Measurements from ENCODE around the gene APBB1.
A peak's percentile ranks its signal among the peaks of the same experiment; 100 is the strongest.

The APBB1 gene

DNA sequence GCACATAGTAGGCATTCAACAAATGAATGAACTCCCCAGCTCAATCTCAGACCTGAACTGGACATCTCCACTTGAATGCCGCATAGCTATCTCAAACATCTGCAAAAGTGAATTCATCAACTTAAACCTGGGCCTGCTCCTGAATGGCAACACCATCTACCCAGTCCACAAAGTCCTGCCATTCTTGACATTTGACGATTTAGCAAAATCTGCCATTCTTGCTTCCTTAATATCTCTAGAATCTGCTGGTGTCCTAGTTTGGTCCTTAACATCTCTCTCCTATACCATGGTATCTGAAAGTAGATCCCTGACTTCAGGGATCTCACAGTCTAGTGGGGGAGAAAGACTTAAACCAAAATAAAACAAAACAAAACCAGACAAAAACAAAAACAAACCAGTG, 34.3 kb upstream of the APBB1 start:
- H3K9ac ChIP-seq (ENCODE audit: insufficient read length, low read depth), result no peak overlapping the region
- no peak overlapping the region for H3K4me3 ChIP-seq (ENCODE audit: insufficient read length, low read depth)
- peaks cover 63% of the 10 kb centered on the region for H3K36me3 ChIP-seq (ENCODE audit: insufficient read depth, insufficient read length, low read length)
- no peaks in the 10 kb centered on the region for H3K27me3 ChIP-seq (ENCODE audit: insufficient read depth, insufficient read length)
- no peaks in the 10 kb centered on the region for H3K4me1 ChIP-seq (ENCODE audit: insufficient read depth, insufficient read length)
- DNase-seq (ENCODE audit: low read depth, low spot score), result no peak
- H3K9me3 ChIP-seq (ENCODE audit: insufficient read depth, low read length), result no peaks in the 10 kb centered on the region
- no peak for TF ChIP-seq SUZ12 (IDR thresholded peaks at IDR 0.05; ENCODE audit: extremely low read depth, insufficient read depth, insufficient read length)
- TF ChIP-seq YY1 (IDR thresholded peaks at IDR 0.05; ENCODE audit: insufficient read depth, insufficient read length), result no peak
- no peak for TF ChIP-seq ZNF274 (IDR thresholded peaks at IDR 0.05; ENCODE audit: low read depth, low read length)

DNA sequence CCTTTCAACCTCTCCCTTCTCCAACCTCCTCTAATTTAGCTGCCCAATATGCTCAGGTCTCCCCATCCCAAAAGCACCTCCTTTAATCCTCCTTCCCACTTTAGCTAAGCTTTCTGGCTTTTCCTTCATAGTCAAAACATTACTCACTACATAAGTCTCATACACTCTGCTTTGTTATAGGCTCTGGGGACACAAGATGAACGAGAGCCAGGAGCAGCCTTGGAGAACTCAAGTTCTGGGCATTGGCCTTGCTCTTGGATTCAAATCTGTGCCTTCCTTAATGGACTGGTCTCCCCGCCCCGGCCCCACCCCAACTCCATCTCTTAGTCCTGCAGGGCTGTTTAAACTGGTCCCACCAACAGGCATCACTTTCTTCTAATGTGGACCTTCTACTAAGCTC, 33.3 kb upstream of the APBB1 start:
- Histone ChIP-seq H3K9me3 (ENCODE audit: insufficient read depth, low read length) (no peaks in the 10 kb centered on the region), H3K4me3 (ENCODE audit: insufficient read length, low read depth) (no peak overlapping the region), H3K27me3 (ENCODE audit: insufficient read depth, insufficient read length) (no peaks in the 10 kb centered on the region), H3K36me3 (ENCODE audit: insufficient read depth, insufficient read length, low read length) (peaks cover 56% of the 10 kb centered on the region), H3K4me1 (ENCODE audit: insufficient read depth, insufficient read length) (no peaks in the 10 kb centered on the region), H3K9ac (ENCODE audit: insufficient read length, low read depth) (no peak overlapping the region)
- no peak for TF ChIP-seq YY1 (IDR thresholded peaks at IDR 0.05; ENCODE audit: insufficient read depth, insufficient read length)
- TF ChIP-seq SUZ12 (IDR thresholded peaks at IDR 0.05; ENCODE audit: extremely low read depth, insufficient read depth, insufficient read length), result no peak
- TF ChIP-seq ZNF274 (IDR thresholded peaks at IDR 0.05; ENCODE audit: low read depth, low read length), result no peak
- no peak for DNase-seq (ENCODE audit: low read depth, low spot score)

DNA sequence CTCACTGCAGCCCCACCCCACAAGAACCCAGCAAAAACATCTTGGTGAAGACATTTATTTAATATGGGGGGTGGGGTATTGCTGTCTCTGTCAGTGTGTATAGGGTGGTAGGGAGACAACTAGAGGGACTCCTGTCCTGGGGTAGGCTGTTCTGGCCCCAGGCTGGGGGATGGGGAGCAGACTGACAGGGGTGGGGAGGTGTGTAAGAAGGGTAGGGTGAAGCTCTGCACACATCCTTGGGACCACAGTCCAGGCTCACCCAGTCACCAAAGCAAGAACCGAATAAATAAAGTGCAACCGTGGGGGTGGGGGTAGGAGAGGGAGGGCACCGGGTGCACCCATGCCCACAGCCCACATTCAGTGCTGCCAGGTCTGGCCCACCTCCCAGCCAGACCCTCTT, 29.7 kb upstream of the APBB1 start:
- H3K9me3 ChIP-seq (ENCODE audit: insufficient read depth, low read length), result no peaks in the 10 kb centered on the region
- no peaks in the 10 kb centered on the region for H3K4me1 ChIP-seq (ENCODE audit: insufficient read depth, insufficient read length)
- TF ChIP-seq ZNF274 (IDR thresholded peaks at IDR 0.05; ENCODE audit: low read depth, low read length) (no peak), YY1 (IDR thresholded peaks at IDR 0.05; ENCODE audit: insufficient read depth, insufficient read length) (no peak), SUZ12 (IDR thresholded peaks at IDR 0.05; ENCODE audit: extremely low read depth, insufficient read depth, insufficient read length) (no peak)
- H3K9ac ChIP-seq (ENCODE audit: insufficient read length, low read depth), result no peak overlapping the region
- H3K4me3 ChIP-seq (ENCODE audit: insufficient read length, low read depth), result no peak overlapping the region
- no peaks in the 10 kb centered on the region for H3K27me3 ChIP-seq (ENCODE audit: insufficient read depth, insufficient read length)
- DNase-seq (ENCODE audit: low read depth, low spot score), result no peak
- H3K36me3 ChIP-seq (ENCODE audit: insufficient read depth, insufficient read length, low read length), result peaks cover 29% of the 10 kb centered on the region

DNA sequence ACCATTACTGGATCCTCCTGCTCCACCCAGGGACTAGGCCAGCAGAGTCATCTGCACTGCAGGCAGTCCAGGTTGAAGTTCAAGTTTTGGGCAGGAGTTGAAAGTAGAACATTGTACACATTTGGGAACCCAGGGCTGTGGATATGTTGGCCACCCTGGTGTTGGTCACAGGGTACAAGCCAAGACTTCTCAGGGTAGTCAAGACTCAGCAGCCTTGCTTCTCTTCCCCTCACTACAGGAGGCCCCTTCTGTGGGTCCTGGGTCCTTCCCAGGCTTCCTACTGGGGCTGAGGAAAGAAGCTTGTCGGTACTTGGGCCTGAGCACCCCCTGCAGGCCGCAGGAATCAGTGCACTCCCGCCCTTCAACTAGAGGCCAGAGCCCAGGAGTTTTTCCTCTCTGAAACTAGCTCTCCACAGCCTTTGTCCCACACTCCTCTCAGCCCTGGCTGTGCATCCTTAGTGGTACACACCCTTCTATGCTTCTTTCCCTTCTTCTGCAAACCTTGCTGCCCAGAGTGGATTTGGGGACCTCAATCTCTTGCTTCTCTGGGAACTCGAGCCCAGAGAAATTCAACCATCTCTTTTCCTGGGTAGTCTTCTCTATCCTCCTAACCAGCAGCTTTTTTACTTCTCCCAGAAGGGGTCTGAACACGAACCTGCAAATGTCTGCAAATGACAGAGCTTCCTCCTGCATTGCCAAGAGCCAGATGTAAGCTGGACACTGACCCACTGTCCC, 24.5 kb upstream of the APBB1 start:
- Histone ChIP-seq H3K27me3 (ENCODE audit: insufficient read depth, insufficient read length) (no peaks in the 10 kb centered on the region), H3K4me3 (ENCODE audit: insufficient read length, low read depth) (no peak overlapping the region), H3K36me3 (ENCODE audit: insufficient read depth, insufficient read length, low read length) (no peaks in the 10 kb centered on the region), H3K9ac (ENCODE audit: insufficient read length, low read depth) (no peak overlapping the region), H3K4me1 (ENCODE audit: insufficient read depth, insufficient read length) (peaks cover 6% of the 10 kb centered on the region), H3K9me3 (ENCODE audit: insufficient read depth, low read length) (no peaks in the 10 kb centered on the region)
- DNase-seq (ENCODE audit: low read depth, low spot score), result peak; percentile 46
- TF ChIP-seq SUZ12 (IDR thresholded peaks at IDR 0.05; ENCODE audit: extremely low read depth, insufficient read depth, insufficient read length) (no peak), ZNF274 (IDR thresholded peaks at IDR 0.05; ENCODE audit: low read depth, low read length) (peak; percentile 66)

DNA sequence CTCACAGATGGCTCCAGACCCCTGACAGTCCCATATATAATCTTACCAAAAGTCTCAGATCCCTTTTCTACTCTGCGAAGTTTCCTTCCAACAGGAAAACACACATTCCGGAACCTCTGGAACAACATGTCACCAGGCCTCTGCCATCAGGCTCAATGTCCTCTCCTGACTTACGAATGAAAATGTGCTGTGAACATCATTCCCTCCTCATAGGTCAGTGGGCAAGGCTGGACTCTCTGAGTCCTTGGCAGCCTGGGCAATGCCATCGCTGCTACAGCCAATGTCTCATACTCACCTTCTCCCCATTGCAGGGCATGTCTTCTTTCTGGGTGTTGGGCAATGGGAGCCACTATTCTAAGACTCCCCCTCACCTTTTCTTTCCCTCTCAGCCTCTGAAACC, 23.5 kb upstream of the APBB1 start:
- Histone ChIP-seq H3K9me3 (ENCODE audit: insufficient read depth, low read length) (no peaks in the 10 kb centered on the region), H3K36me3 (ENCODE audit: insufficient read depth, insufficient read length, low read length) (no peaks in the 10 kb centered on the region), H3K4me3 (ENCODE audit: insufficient read length, low read depth) (no peak overlapping the region), H3K9ac (ENCODE audit: insufficient read length, low read depth) (no peak overlapping the region), H3K27me3 (ENCODE audit: insufficient read depth, insufficient read length) (no peaks in the 10 kb centered on the region), H3K4me1 (ENCODE audit: insufficient read depth, insufficient read length) (peaks cover 6% of the 10 kb centered on the region)
- TF ChIP-seq SUZ12 (IDR thresholded peaks at IDR 0.05; ENCODE audit: extremely low read depth, insufficient read depth, insufficient read length), result no peak
- no peak for TF ChIP-seq YY1 (IDR thresholded peaks at IDR 0.05; ENCODE audit: insufficient read depth, insufficient read length)
- TF ChIP-seq ZNF274 (IDR thresholded peaks at IDR 0.05; ENCODE audit: low read depth, low read length), result no peak
- no peak for DNase-seq (ENCODE audit: low read depth, low spot score)

DNA sequence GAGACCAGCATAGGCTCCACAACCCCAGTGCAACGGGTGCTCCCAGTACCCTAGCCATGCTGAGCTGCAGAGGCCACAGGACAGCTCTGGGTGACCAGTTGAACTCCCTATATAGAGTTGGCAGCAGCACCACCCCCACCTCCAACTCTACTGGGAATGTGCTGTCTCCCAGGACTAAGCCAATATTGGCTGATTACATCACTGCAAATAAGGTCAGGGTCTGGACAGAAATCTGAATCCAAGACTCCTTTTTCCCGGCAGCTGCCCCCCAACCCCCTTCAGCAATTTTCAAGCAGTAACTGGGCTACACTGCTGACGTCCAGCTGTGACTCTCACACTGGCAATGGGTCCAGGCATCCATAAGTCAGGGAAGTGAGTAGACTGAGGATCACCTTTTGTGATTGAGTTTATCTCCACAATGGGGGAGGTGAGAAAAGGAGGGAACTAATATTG, 22.0 kb upstream of the APBB1 start, which contains the start of gene HPX:
TSS of gene HPX (minus strand) at position 82 of the 453 bp plus-strand sequence. CDS start at position 58, 24 bp downstream.
- Histone ChIP-seq H3K4me1 (ENCODE audit: insufficient read depth, insufficient read length) (peaks cover 6% of the 10 kb centered on the region), H3K9ac (ENCODE audit: insufficient read length, low read depth) (no peak within 1 kb of the TSS), H3K4me3 (ENCODE audit: insufficient read length, low read depth) (no peak within 1 kb of the TSS), H3K36me3 (ENCODE audit: insufficient read depth, insufficient read length, low read length) (no peaks in the 10 kb centered on the region), H3K27me3 (ENCODE audit: insufficient read depth, insufficient read length) (no peaks in the 10 kb centered on the region), H3K9me3 (ENCODE audit: insufficient read depth, low read length) (no peaks in the 10 kb centered on the region)
- TF ChIP-seq ZNF274 (IDR thresholded peaks at IDR 0.05; ENCODE audit: low read depth, low read length) (no peak), YY1 (IDR thresholded peaks at IDR 0.05; ENCODE audit: insufficient read depth, insufficient read length) (no peak), SUZ12 (IDR thresholded peaks at IDR 0.05; ENCODE audit: extremely low read depth, insufficient read depth, insufficient read length) (no peak)
- DNase-seq (ENCODE audit: low read depth, low spot score), result no peak

DNA sequence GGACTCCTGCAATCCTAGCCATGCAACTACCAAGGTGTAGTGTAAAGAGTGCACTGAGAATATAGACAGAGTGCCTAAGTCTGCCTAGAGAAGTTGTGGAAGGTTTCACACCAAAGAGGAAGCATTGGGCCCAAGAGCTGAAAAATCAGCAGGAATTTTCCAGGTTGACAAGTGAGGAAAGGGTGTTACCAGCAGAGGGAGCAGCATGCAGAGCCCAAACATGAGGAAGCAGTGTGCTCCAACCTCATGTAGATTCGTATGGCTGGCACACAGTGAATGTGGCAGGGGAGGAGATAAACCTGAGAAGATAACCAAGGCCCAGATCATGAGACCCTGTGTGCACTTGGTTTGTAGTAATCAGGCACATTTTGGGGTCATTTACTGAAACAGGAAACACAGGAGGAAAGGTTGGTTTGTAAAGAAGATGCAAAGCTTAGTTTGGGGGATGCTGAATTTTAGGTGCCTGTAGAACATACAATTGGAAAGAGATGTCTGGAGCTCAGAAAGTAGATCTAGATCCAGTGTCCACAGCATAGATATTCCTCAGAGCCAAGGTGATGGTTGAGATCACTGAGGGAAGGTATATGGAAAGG, 20.2 kb upstream of the APBB1 start:
- no peaks in the 10 kb centered on the region for H3K27me3 ChIP-seq (ENCODE audit: insufficient read depth, insufficient read length)
- H3K36me3 ChIP-seq (ENCODE audit: insufficient read depth, insufficient read length, low read length), result no peaks in the 10 kb centered on the region
- H3K4me3 ChIP-seq (ENCODE audit: insufficient read length, low read depth), result no peak overlapping the region
- peaks cover 6% of the 10 kb centered on the region for H3K4me1 ChIP-seq (ENCODE audit: insufficient read depth, insufficient read length)
- TF ChIP-seq ZNF274 (IDR thresholded peaks at IDR 0.05; ENCODE audit: low read depth, low read length) (no peak), SUZ12 (IDR thresholded peaks at IDR 0.05; ENCODE audit: extremely low read depth, insufficient read depth, insufficient read length) (no peak), YY1 (IDR thresholded peaks at IDR 0.05; ENCODE audit: insufficient read depth, insufficient read length) (no peak)
- H3K9ac ChIP-seq (ENCODE audit: insufficient read length, low read depth), result no peak overlapping the region
- peak; percentile 44 for DNase-seq (ENCODE audit: low read depth, low spot score)
- no peaks in the 10 kb centered on the region for H3K9me3 ChIP-seq (ENCODE audit: insufficient read depth, low read length)
